ENCODE measurements around the gene SLC6A1. TPM values are rescaled to one million over a fixed set of nuclear protein-coding genes. Genes with fewer than 3 reads are reported as not detected.

The SLC6A1 gene
- total RNA-seq, 1 experiment from 2014 or later: not detected

GRCh38 chr3:10973046-10973595 is 19.4 kb upstream of the SLC6A1 start:
- peak in 1 of 2 experiments; percentile 0 for TF ChIP-seq CTCF (IDR thresholded peaks at IDR 0.05; ENCODE audit: insufficient read depth in 1 of 2, low read depth in 1 of 2, low read length in 1 of 2, severe bottlenecking in 1 of 2, unreplicated experiment in 1 of 2)
- H3K36me3 Mint-ChIP-seq (ENCODE audit: insufficient read depth, unreplicated experiment): no peaks in the 10 kb centered on the region
- H3K9me3 Mint-ChIP-seq (ENCODE audit: unreplicated experiment): no peaks in the 10 kb centered on the region
- H3K4me3 Mint-ChIP-seq (ENCODE audit: unreplicated experiment): no peak overlapping the region
- ChIA-PET POLR2A (no interaction called here), CTCF (no interaction called here)
- no TSS peak for BruUV-seq (replicated peaks)
- Histone ChIP-seq H3K4me3 (ENCODE audit: low read depth, low read length) (no peak overlapping the region), H3K27me3 (replicated peaks; ENCODE audit: control insufficient read depth, insufficient read depth, low read length) (no peaks in the 10 kb centered on the region; the same call in 1 of the 2 replicates), H3K9me3 (no peaks in the 10 kb centered on the region), H3K4me1 (no peaks in the 10 kb centered on the region), H3K36me3 (ENCODE audit: control insufficient read depth, insufficient read depth, low read length) (no peaks in the 10 kb centered on the region)
- peaks cover 15% of the 10 kb centered on the region for H3K27me3 Mint-ChIP-seq (ENCODE audit: insufficient read depth, unreplicated experiment)
- intact Hi-C loops (cut with micrococcal nuclease; ENCODE audit: unreplicated experiment): no loop called here
- no peak overlapping the region for H3K27ac Mint-ChIP-seq (ENCODE audit: unreplicated experiment)
- DNase-seq: no peak
- H3K4me1 Mint-ChIP-seq (ENCODE audit: low read depth, unreplicated experiment): no peaks in the 10 kb centered on the region

GRCh38 chr3:10974131-10974530 is 18.4 kb upstream of the SLC6A1 start:
- no TSS peak for BruUV-seq (replicated peaks)
- Mint-ChIP-seq H3K27ac (ENCODE audit: unreplicated experiment) (no peak overlapping the region), H3K4me1 (ENCODE audit: low read depth, unreplicated experiment) (no peaks in the 10 kb centered on the region), H3K4me3 (ENCODE audit: unreplicated experiment) (no peak overlapping the region), H3K9me3 (ENCODE audit: unreplicated experiment) (no peaks in the 10 kb centered on the region), H3K27me3 (ENCODE audit: insufficient read depth, unreplicated experiment) (peaks cover 8% of the 10 kb centered on the region), H3K36me3 (ENCODE audit: insufficient read depth, unreplicated experiment) (no peaks in the 10 kb centered on the region)
- CTCF ChIA-PET: no interaction called here
- Histone ChIP-seq H3K9me3 (no peaks in the 10 kb centered on the region), H3K27me3 (replicated peaks; ENCODE audit: control insufficient read depth, insufficient read depth, low read length) (no peaks in the 10 kb centered on the region), H3K4me3 (ENCODE audit: low read depth, low read length) (no peak overlapping the region), H3K4me1 (no peaks in the 10 kb centered on the region), H3K36me3 (ENCODE audit: control insufficient read depth, insufficient read depth, low read length) (no peaks in the 10 kb centered on the region)
- TF ChIP-seq CTCF (IDR thresholded peaks at IDR 0.05; ENCODE audit: insufficient read depth in 1 of 2, low read depth in 1 of 2, low read length in 1 of 2, severe bottlenecking in 1 of 2, unreplicated experiment in 1 of 2): no peak
- intact Hi-C loops (cut with micrococcal nuclease; ENCODE audit: unreplicated experiment): no loop called here
- POLR2A ChIA-PET: no interaction called here
- no peak for DNase-seq

DNA sequence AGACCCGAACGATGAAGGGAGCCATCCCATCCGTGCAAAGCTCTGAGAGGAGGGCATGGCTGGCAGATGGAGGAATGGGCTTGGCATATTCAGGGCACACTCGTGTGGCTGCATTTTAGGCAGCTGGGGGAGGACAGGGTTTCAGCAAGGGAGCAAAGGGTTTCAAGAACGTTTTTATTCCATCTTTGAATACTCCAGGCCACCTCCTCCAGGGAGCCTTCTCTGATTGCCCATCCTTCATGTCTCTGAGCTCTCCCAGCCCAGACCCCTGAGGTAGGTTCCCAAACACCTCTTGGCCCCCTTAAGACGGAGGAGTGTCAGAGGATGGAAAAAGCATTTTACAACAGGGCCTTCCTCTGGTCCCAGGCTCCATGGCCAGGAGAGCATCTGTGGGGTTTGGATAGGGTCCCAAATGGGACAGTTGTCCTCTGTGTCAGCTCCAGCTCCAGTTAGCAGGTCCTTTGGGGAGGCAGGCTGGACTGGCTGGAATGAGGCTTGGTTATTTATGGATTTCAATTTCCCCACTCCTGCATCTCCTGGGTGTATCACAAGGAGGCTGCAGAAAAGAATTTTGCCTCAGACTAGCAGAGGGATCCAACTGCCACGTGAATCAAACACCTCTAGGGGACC is 17.7 kb upstream of the SLC6A1 start:
- no peak overlapping the region for H3K27ac Mint-ChIP-seq (ENCODE audit: unreplicated experiment)
- BruUV-seq (replicated peaks): no TSS peak

More for the DNA sequence above, 17.7 kb upstream of the SLC6A1 start:
- intact Hi-C loops (cut with micrococcal nuclease; ENCODE audit: unreplicated experiment): no loop called here
- H3K9me3 Mint-ChIP-seq (ENCODE audit: unreplicated experiment): no peaks in the 10 kb centered on the region
- TF ChIP-seq CTCF (IDR thresholded peaks at IDR 0.05; ENCODE audit: insufficient read depth in 1 of 2, low read depth in 1 of 2, low read length in 1 of 2, severe bottlenecking in 1 of 2, unreplicated experiment in 1 of 2): no peak
- peaks cover 8% of the 10 kb centered on the region for H3K27me3 Mint-ChIP-seq (ENCODE audit: insufficient read depth, unreplicated experiment)
- Histone ChIP-seq H3K27me3 (replicated peaks; ENCODE audit: control insufficient read depth, insufficient read depth, low read length) (no peaks in the 10 kb centered on the region), H3K4me3 (ENCODE audit: low read depth, low read length) (no peak overlapping the region), H3K36me3 (ENCODE audit: control insufficient read depth, insufficient read depth, low read length) (no peaks in the 10 kb centered on the region), H3K9me3 (no peaks in the 10 kb centered on the region), H3K4me1 (no peaks in the 10 kb centered on the region)
- H3K4me1 Mint-ChIP-seq (ENCODE audit: low read depth, unreplicated experiment): no peaks in the 10 kb centered on the region
- CTCF ChIA-PET: no interaction called here
- H3K4me3 Mint-ChIP-seq (ENCODE audit: unreplicated experiment): no peak overlapping the region
- POLR2A ChIA-PET: no interaction called here
- DNase-seq: no peak
- H3K36me3 Mint-ChIP-seq (ENCODE audit: insufficient read depth, unreplicated experiment): no peaks in the 10 kb centered on the region
